GDM1 (cell line): ENCODE data around the gene PRIMPOL.
A peak's percentile ranks its signal among the peaks of the same experiment; 100 is the strongest.
"Not testable (repeated sequence)": the region's sequence is repeated elsewhere in the genome, so short reads cannot be mapped to it uniquely, and the experiment has no call there.

Source experiments
- DNase-seq: peaks from one replicate; lab custom pipeline; 2025; lab: John Stamatoyannopoulos, UW

The PRIMPOL gene

GRCh38 chr4:184636897-184637296, 12.6 kb upstream of the PRIMPOL start:
- DNase-seq = no peak

- DNase-seq = no peak
These were observed 8.5 kb upstream of the PRIMPOL start for GRCh38 chr4:184641022-184641421.

- no peak for DNase-seq
These were observed 8.1 kb upstream of the PRIMPOL start for GRCh38 chr4:184641451-184641850.

- no peak for DNase-seq
These were observed 5.8 kb upstream of the PRIMPOL start for GRCh38 chr4:184643731-184644130.

GRCh38 chr4:184644553-184645307, 4.8 kb upstream of the PRIMPOL start:
- DNase-seq = no peak

- no peak for DNase-seq
These were observed 3.5 kb upstream of the PRIMPOL start for GRCh38 chr4:184645904-184646610.

- DNase-seq = no peak
These were observed 2.1 kb upstream of the PRIMPOL start for GRCh38 chr4:184647266-184648053.

- no peak for DNase-seq
These were observed 1.6 kb upstream of the PRIMPOL start for GRCh38 chr4:184648054-184648312.

GRCh38 chr4:184648313-184649025, 1.1 kb upstream of the PRIMPOL start:
- DNase-seq = peak; percentile 31

GRCh38 chr4:184649971-184650855, 675 bp downstream of the PRIMPOL start:
- no peak for DNase-seq

GRCh38 chr4:184651899-184652298, 2.4 kb downstream of the PRIMPOL start:
- no peak for DNase-seq

- DNase-seq = not testable (repeated sequence)
These were observed 3.1 kb downstream of the PRIMPOL start for GRCh38 chr4:184652681-184653080.

- DNase-seq = no peak
These were observed 4.1 kb downstream of the PRIMPOL start for GRCh38 chr4:184653650-184654049.

GRCh38 chr4:184655889-184656869, 6.6 kb downstream of the PRIMPOL start:
- DNase-seq = no peak

GRCh38 chr4:184657144-184657543, 7.6 kb downstream of the PRIMPOL start:
- DNase-seq = no peak

GRCh38 chr4:184657820-184658219, 8.3 kb downstream of the PRIMPOL start:
- not testable (repeated sequence) for DNase-seq

GRCh38 chr4:184660978-184661377, 11.4 kb downstream of the PRIMPOL start:
- DNase-seq = no peak

- DNase-seq = no peak
These were observed 12.7 kb downstream of the PRIMPOL start for GRCh38 chr4:184662236-184662635.

GRCh38 chr4:184664445-184665210, 15.1 kb downstream of the PRIMPOL start:
- no peak for DNase-seq
